NCI-H187 (cell line): ENCODE results near the gene TAS2R40.

Experiments
- DNase-seq, 2 experiments: peaks; one replicate each; lab custom pipeline; 2025; lab: John Stamatoyannopoulos, UW

Gene TAS2R40

DNA sequence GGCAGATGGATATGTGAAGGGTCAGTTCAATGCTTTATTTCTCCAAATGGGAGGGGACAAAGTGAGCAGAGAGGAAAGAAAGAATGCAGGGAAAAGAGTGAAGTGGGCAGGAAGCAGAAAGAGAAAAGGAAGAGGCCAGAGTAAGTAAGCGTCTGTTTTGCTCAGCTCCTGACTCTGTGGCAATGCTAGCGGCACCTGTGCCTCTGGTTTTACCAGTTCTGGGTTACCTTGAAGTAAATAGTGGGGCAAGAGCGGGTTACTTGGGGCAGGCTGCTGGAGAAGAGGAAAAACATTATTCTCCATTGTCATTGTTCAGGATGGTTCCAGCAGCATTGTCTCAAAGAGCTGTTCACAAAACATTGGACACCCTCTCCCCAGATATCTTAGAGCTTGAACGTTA, 1.9 kb downstream of the TAS2R40 start:
- no peak for DNase-seq

DNA sequence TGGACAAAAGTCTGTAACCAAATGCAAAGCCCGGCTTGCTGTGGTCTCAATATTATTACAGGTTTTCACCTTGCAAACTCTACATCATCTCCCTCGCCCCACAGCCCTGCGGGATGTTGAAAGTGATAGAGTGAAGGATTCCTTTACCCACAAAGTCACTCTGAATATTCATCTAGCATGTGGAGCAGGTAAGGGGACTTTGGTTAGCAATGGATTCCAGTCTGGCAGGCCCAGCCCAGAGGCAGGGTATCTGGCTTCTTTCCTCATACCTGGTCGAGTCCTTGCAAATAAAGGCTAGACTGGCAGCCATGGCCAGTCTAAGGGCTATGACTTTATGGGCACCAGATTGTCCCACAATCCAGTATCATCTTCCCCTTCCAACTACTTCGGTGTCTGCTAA, 3.2 kb downstream of the TAS2R40 start:
- DNase-seq, result no peak

DNA sequence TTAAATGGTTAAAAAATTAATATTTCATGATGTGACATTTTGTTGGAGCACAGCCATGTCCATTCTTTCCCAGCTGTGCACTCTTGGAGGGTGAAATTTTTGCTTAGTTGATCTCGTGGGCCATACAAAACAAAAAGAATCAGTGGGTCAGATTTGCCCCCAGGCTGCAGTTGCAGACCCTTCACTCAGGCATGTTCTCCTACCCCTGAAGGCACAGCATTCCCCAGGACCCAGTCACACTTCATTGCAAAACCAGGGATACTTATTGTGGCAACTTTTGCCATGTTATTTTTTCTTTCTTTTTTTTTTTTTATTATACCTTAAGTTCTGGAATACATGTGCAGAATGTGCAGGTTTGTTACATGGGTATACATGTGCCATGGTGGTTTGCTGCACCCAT, 6.0 kb downstream of the TAS2R40 start:
- DNase-seq, result no peak

DNA sequence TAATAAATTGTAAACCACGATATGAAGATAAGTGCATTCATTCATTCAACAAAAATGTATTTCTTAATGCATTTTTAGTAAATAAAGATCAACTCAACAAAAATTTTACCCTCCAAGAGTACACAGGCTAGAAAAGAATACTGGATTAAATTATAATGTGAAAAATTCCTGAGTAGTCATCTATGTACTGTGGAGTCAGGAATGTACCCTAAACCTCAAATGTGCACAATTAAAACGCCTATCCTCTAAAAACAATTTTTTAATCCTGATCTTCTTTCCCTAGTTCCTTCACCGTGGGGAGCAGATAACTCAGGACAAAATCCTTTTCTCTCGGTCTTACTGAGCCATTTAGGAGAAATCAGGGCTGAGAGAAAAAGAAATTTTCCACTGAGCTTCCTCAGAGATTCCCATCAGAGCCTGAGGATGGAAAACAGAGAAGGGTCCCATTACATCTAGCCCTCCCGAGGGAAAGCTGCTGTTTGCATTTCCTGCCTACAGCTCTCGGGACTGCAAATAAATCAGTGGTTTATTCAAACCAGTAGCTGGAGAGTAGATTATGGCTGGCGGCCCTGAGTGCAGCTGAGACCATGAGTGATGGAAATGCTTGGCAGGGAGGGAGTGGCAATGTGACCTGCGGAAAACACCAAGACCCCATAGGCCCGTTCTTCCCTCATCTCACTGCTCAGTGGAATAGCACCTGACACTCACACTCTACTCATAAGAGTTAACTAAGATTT, 7.4 kb downstream of the TAS2R40 start:
- DNase-seq, result no peak

DNA sequence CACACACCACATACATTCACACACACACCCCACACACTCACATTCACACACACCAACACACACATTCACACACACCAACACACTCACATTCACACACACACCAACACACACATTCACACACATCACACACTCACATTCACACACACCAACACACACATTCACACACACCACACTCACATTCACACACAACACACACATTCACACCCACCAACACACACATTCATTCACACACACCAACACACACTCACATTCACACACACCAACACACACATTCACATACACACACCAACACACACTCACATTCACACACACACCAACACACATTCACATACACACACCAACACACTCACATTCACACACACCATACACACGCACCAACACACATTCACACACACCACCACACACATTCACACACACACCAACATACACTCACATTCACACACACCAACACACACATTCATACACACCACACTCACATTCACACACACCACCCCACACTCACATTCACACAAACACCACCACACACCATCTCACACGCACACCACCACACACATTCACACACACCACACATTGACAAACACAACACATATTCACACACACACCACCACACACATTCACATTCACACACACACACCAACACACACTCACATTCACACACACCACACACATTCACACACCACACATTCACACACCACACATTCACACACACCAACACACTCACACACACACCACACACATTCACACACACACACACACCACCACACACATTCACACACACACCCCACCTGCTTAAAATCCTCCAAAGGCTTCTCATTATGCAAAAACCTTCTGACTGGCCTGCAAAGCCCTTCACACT, 9.0 kb downstream of the TAS2R40 start:
- no peak for DNase-seq

DNA sequence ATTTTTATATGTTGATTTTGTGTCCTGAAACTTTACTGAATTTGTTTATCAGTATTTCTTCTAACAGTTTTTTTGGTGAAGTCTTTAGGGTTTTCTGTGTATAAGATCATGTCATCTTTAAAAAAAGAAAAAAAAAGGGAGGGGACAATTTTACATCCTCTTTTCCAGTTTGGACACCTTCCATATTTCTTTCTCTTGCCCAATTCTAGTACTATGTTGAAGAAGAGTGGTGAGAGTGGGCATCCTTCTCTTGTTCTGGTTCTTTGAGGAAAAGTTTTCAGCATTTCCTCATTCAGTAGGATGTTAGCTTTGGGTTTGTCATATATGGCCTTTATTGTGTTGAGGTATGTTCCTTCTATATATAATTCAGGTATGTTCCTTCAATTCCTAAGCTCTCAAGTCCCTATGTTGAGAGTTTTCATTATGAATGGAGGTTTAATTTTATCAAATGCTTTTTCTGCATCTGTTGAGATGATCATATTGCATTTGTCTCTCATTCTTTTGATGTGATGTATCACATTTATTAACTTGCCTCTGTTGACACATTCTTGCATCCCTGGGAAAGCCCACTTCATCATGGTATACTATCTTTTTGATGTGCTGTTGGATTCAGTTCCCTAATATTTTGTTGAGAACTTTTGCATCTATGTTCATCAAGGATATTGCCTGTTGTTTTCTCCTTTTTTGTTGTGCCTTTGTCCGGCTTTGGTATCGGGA, 12.1 kb downstream of the TAS2R40 start:
- DNase-seq, result no peak

DNA sequence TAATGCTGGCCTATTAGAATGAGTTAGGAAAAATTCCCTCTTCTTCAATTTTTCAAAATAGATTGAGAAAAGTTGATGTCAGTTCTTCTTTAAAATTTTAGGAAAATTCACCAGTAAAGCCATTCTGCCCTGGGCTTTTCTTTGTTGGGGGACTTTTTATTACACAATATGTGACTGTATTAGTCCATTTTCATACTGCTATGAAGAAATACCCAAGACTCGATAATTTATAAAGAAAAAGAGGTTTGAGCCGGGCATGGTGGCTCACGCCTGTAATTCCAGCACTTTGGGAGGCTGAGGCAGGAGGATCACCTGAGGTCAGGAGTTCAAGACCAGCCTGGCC, 12.7 kb downstream of the TAS2R40 start:
- no peak for DNase-seq

DNA sequence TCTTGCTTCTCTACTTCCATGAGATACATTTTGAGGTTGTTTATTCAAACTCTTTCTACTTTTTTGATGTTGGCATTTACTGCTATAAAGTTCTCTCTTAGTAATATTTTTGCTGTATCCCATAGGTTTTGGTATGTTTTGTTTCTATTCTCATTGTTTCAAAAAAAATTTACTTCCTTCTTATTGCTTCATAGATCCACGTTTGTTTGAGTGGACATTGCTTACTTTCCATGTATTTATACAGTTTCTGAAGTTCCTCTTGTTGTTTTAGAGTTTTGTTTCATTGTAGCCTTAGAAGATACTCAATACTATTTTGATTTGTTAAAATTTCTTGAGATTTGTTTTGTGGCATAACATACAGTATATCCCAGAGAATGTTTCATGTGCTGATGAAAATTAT, 13.7 kb downstream of the TAS2R40 start:
- DNase-seq, result no peak

DNA sequence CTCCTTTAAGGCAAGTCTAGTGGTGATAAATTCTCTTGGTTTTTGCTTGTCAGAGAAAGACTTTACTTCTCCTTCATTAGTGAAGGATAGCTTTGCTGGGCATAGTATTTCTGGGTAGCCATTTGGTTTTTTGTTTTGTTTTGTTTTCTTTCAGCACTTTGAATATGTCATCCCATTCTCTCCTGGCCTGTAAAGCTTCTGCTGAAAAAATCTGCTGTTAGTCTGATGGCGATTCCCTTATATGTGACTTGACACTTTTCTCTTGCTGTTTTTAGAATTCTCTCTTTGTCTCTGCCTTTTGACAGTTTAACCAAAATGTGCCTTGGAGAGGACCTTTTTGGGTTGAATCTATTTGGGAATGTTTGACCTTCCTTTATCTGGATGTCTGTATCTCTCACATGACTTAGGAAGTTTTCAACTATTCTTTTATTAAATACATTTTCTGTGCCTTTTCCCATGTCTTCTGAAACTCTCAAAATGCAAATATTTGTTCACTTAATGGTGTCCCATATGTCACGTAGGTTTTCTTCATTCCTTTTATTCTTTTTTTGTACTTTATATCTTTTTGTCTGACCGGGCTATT, 14.7 kb downstream of the TAS2R40 start:
- DNase-seq, result no peak

DNA sequence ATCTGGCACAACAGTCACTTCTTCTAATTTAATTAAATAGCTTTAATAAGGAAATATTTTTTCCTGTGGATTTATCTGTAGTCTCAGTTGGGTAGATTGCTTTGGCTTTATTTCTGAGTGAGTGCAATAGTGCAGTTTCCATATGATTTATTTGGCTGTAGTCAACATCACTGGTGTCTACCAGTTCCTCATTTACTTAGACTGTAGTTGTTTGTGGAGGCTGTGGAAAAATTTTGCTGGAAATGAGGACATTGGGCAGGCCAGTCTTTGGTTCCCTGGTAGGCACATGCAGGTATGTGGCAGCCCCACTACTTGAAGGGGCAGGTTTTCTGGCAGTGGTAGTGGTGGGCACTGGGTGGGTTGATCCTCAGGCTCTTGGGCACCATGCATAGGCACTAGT, 15.5 kb downstream of the TAS2R40 start:
- no peak for DNase-seq

DNA sequence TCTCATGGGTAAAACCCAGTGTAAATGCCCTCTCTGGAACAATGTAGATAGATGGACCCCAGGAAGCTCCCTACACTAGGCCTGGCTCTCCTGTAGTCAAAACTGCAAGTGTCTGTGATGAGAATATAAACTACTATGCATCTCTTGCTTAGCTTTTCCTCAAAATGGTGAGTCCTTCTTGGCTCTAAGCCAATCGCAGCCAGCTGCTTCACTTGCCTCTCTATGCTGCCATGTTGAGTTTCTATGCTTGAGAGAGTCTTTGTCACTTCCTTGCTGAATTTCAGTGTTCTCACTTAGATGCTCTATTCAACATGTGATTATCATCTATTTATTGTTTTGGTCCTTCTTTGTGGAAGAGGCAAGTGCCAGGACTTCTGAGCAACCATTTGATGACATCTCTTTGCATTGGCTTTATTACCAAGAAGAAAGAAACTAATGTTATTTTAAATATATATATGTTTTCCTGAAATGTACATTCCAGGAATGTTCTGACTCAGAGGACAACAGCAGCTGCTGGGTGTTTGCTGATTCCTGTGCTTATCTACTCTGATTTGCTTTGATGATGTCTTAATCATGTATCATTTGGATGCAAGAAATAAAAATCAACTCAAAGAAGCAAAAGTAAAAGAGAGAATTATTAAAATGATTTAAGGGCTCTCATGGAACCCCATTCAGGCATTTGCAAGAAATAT, 16.6 kb downstream of the TAS2R40 start:
- DNase-seq, result no peak

DNA sequence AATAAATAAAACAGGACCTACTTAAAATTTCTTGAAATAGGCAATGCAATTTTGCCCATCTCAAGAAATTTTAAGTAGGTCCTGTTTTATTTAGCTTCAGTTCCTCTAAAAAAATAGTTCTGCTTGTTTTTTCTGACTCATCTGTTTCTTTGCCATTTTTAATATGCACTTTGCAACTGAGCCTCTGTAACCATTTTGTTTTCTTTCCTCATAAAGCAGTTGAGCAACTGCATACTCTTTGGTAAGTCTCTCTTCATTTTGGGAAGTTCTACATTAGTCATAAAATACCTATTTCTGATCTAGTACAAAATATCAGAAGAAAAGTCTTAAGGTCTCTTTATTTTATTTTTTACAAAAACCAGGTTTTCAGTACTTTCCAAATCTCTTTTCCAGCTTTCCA, 18.0 kb downstream of the TAS2R40 start:
- DNase-seq, result no peak

DNA sequence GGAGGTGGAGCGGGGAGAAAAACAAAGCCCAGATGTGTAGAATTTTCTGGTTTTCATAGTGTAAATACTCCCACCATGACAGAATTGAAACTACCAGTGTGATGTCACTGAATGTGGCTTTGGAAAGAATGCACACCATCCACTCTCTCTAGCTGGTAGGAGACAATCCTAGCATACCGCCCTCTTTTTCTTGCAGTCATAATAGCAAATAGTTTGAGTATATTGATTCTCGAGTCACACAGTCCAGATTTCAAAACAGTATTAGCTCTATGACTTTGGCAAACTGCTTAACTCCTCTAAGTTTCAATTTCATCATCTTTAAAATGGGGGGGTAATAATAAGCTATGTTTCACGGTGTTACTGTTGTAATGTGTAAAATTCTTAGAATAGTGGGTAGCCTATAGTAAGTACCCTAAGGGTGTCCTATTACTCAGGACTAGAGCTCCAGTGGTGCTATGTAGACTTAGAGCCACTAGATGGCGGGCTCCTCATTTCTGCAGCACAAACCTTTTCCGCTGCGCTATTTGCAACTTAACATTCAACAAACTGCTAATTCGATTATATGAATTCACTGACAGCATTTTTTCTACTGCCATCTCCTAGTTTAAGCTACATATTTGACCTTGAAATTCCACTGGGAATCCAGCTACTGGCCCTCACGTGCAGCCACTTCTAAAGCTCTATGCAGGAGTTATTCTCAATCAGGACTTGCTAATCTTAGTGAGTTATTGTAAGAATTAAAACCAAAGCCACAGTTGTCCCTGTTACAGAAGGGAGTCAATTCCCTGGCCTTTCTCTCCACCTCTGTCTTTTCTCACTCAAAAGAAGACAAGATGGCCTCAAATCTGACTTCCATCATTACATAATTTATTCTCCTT, 18.7 kb downstream of the TAS2R40 start:
- DNase-seq, result peak; percentile 5 to 41

DNA sequence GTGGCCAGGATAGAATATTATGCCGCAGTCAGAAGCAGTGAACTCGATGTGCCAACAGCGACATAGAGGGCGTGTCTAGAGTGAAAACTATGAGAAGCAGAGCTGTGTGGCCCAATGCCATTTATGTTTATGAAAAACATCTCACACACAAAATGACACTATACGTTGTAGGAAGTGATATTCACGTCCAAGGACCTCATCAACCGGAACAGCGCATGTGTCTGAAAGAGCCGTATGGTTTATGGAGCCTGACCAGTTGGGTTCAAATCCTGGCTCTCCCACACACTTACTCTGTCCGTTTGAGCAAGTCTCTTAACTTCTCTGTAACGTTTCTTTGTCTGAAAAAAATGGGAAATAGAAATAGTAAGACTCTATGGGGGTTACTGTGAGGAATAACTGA, 20.5 kb downstream of the TAS2R40 start:
- no peak for DNase-seq

DNA sequence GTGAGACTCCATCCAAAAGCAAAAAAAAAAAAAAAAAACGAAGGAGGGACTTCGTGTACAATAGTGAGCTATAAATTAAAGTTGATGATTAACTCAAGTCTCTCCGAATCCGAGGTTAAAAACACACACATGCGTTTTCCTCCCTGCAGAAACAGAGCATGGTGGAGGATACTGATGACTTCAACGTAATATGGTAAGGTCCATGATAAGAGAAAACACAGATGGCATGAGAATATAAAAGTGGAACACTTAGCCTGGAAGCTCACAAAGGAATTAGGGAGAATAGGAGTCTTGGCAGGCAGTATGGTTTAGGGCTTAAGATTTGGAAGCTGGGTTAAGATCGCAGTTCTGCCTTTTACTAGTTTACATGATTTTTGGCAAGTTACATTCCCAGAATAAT, 21.3 kb downstream of the TAS2R40 start:
- no peak for DNase-seq

DNA sequence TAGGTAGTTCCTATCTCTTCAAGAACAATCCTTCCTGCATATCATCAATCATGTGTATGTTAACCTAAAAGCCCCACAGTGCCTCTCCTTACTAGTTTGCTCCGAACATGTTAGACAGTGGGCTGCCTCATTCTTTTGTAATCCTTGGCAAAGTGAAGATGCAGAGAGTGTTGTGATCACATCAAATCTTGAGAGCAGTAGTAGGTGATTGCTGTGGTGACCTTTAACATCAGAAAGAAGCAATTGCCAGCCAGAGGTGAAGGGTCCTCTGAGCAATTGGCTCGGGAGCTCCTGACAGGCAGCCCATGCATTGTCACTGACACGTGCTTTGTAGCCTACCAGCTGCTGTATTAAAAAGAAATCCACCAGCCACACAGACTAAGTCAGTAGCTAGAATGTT, 21.8 kb downstream of the TAS2R40 start:
- no peak for DNase-seq

DNA sequence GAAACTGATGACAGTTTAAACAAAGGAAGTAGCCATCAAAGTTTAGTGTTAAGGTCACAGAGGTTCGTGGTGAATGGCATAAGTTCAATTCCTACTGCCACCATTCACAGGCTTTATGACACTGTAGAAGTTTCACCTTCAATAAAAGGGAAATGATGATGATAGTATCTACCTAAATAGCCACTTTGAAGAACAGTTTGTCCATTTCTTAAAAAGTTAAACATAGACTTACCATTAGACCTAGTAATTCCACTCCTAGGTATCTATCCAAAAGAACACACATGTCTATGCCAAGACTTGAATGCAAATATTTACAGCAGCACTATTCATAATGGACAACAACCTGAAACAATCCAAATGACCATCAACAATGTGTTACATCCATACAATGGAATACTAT, 22.5 kb downstream of the TAS2R40 start:
- DNase-seq, result no peak

DNA sequence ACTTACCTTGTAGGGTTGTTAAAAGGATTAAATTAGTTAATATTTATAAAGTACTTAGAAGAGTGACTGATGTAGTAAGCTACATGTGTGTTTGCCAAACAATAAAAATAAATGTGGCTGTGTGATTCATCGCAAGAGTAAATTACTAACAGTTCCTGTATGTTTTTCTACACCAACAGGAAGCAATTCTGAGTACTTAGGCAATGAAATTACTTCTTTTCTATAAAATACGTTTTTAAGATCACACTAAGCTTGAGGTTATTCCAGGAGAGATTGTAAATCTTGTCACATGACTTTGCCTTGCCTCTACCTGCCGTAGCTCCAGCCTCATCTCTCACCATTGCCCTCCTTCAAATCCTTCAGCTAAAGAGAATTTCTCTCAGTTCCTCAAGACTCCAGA, 23.3 kb downstream of the TAS2R40 start:
- DNase-seq, result no peak

DNA sequence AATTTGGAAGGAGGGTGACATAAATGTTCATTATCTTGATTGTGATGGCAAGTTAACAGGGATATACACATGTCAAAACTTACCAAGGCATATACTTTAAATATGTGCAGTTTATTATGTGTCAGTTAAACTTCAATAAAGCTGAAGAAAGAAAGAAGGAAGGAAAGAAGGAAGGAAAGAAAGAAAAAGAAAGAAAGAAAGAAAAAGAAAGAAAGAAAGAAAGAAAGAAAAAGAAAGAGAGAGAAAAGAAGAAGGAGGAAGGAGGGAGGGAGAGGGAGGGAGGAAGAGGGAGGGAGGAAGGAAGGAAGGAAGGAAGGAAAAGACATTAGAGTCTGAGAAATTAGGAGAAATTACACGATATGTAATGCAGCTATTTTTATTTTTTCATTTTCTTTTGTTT, 25.5 kb downstream of the TAS2R40 start:
- DNase-seq, result no peak

DNA sequence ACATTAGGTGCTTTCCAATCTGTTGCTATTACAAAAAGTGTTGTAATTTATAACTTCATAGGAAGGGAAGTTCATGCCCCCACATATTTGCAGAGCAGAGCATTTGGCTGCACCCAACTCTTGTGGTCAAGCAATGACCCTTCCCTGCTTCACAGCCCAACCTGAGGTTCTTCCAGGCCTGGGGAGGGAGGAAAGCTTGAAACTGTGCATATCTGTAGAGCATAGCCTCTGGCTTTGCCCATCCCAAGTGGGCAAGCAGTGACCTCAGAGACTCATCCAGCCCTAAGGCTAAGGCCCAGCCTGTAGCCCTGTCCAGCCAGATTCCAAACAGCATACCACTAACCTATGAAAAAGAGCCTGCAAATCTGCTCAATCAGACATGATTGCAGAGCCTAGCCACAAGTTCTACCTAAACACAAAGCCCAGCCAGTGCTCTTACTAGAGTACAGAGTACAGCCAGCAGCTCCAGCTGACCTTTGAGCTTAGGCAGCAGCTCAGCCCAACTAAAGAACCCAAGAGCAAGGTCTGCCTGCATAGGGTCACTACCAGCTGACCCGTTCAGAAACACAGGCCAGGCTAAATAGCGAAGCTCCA, 27.0 kb downstream of the TAS2R40 start:
- DNase-seq, result no peak

DNA sequence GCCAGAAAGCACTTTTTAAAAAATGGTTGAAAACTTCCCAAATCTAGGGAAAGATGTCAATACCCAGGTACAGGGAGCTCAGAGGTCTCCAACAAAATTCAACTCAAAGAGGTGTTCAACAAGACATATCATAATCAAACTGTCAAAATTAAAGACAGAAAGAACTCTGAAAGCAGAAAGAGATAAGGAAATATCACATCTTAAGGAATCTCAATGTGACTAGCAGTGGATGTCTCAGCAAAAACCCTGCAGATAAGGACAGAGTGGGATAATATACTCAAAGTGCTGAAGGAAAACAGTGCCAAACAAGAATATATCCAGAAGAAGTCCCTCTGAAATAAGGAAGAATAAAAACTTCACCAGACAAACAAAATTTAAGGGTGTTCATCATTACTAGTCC, 28.4 kb downstream of the TAS2R40 start:
- no peak for DNase-seq
